Measurements from ENCODE around the gene PHF19. TPM values are rescaled to one million over a fixed set of nuclear protein-coding genes. Genes with fewer than 3 reads are reported as not detected.
A peak's percentile ranks its signal among the peaks of the same experiment; 100 is the strongest.

PHF19 gene
- total and polyA plus RNA-seq, 10 of the 15 experiments (the other 5 are each of a cell fraction or from before 2014, with no cell fraction given): 26.0 to 133 (median 87.7) TPM

DNA sequence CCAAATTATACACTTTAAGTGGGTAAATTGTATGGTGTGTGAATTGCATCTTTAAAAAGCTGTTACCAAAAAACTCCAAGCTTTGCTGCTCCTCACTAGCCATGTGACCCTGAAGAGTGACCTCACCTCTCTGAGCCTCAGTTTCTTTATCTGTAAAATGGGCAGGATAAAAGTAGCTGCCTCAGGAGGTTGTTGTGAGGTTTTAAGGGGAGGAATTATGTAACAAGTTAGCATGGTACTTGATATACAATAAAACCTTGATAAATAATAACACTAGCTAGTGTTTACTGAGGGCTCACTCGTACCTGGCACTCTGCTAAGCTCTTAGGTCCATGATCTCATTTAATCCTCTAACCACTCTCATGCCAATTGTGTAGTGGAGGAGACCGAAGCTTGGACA lies 19.0 kb upstream of the PHF19 start:
- no TSS peak for BruUV-seq (replicated peaks)
- 77% methylated on average over 2 of the region's 2 CpGs for WGBS (ENCODE audit: insufficient coverage, insufficient replicate concordance, low lambda C conversion rate, missing lambda C conversion rate)
- Histone ChIP-seq H3K4me2 (ENCODE audit: control insufficient read depth, insufficient read depth) (no peak overlapping the region), H2AFZ (ENCODE audit: control insufficient read depth, low read depth, low read length) (no peak overlapping the region), H4K20me1 (ENCODE audit: control insufficient read depth, insufficient read depth) (no peaks in the 10 kb centered on the region), H3K79me2 (ENCODE audit: control insufficient read depth, insufficient read depth, low read length) (no peaks in the 10 kb centered on the region), H3K4me3 (no peak overlapping the region), H3K27ac (ENCODE audit: control insufficient read depth, insufficient read depth) (no peak overlapping the region), H3K36me3 (ENCODE audit: control insufficient read depth in 2 of 2, insufficient read depth in 2 of 2, low read length in 1 of 2) (peaks cover 0 to 2% of the 10 kb centered on the region in 2 experiments; a peak in 1 of 4 replicates), H3K9me3 (replicated peaks; ENCODE audit: control insufficient read depth, insufficient read depth, low read length) (no peaks in the 10 kb centered on the region), H3K9ac (ENCODE audit: control insufficient read depth, insufficient read depth, low read length) (no peak overlapping the region), H3K27me3 (replicated peaks in 1 of 2; ENCODE audit: control insufficient read depth in 2 of 2, insufficient read depth in 2 of 2, low read length in 1 of 2) (no peaks in the 10 kb centered on the region), H3K4me1 (ENCODE audit: control insufficient read depth, insufficient read depth, low read length) (peaks cover 59% of the 10 kb centered on the region)
- RAD21 ChIA-PET (ENCODE audit: unreplicated experiment): interaction anchor here (0.8 to 8.7 kb wide), 12 partner anchors 8 to 140 kb away, joined by 3 to 104 read pairs (median 7); partner anchors contain the start of genes FBXW2 and TRAF1
- FAIRE-seq (no peak), DNase-seq (ENCODE audit: low read depth, low spot score) (no peak), ATAC-seq (no peak)
- POLR2A ChIA-PET: interaction anchor here (0.6 to 15.6 kb wide), 11 partner anchors 9 to 117 kb away, joined by 3 to 383 read pairs (median 5); partner anchors contain the start of genes FBXW2, PHF19 and TRAF1
- in situ Hi-C loops (cut with MboI): no loop called here
- SMC1A ChIA-PET (ENCODE audit: uncharacterized antibody, unreplicated experiment): interaction anchor here (0.7 to 23.6 kb wide), 6 partner anchors 11 to 140 kb away, joined by 4 to 522 read pairs (median 10); partner anchors contain the start of gene TRAF1
- CTCF ChIA-PET: interaction anchor here (0.6 to 2.3 kb wide), 11 partner anchors 15 to 141 kb away, joined by 3 to 8 read pairs (median 3); partner anchors contain the start of gene PHF19
- intact Hi-C loops (cut with micrococcal nuclease; ENCODE audit: unreplicated experiment): no loop called here
- TF ChIP-seq ATF7 (IDR thresholded peaks at IDR 0.05; ENCODE audit: low read depth) (no peak), NFYA (IDR thresholded peaks at IDR 0.05; ENCODE audit: borderline replicate concordance, low read depth, low read length) (no peak), CREM (IDR thresholded peaks at IDR 0.05; ENCODE audit: low read depth) (no peak), HDAC2 (IDR thresholded peaks at IDR 0.05) (no peak), EZH2 (IDR thresholded peaks at IDR 0.05; ENCODE audit: borderline replicate concordance, control insufficient read depth, low read depth, low read length) (no peak), EGR1 (IDR thresholded peaks at IDR 0.05; ENCODE audit: borderline replicate concordance in 1 of 2, low read depth in 2 of 2, low read length in 2 of 2) (no peak), POLR2AphosphoS5 (IDR thresholded peaks at IDR 0.05; ENCODE audit: low read length) (peak; percentile 51), SIN3A (IDR thresholded peaks at IDR 0.05; ENCODE audit: low read depth, low read length) (no peak), ZNF217 (IDR thresholded peaks at IDR 0.05) (0 out of 2 replicates have a peak, but pooled peaks have one; percentile 59), POU2F2 (IDR thresholded peaks at IDR 0.05; ENCODE audit: borderline replicate concordance, low read depth, low read length) (peak; percentile 37; the same call in 1 of the 3 replicates), STAT3 (IDR thresholded peaks at IDR 0.05; ENCODE audit: low read depth, low read length) (no peak), ZZZ3 (IDR thresholded peaks at IDR 0.05; ENCODE audit: control insufficient read depth, insufficient read length, low read depth) (no peak), JUND (IDR thresholded peaks at IDR 0.05; ENCODE audit: low read depth, low read length) (no peak)
- TF ChIP-seq, protein P1, sequence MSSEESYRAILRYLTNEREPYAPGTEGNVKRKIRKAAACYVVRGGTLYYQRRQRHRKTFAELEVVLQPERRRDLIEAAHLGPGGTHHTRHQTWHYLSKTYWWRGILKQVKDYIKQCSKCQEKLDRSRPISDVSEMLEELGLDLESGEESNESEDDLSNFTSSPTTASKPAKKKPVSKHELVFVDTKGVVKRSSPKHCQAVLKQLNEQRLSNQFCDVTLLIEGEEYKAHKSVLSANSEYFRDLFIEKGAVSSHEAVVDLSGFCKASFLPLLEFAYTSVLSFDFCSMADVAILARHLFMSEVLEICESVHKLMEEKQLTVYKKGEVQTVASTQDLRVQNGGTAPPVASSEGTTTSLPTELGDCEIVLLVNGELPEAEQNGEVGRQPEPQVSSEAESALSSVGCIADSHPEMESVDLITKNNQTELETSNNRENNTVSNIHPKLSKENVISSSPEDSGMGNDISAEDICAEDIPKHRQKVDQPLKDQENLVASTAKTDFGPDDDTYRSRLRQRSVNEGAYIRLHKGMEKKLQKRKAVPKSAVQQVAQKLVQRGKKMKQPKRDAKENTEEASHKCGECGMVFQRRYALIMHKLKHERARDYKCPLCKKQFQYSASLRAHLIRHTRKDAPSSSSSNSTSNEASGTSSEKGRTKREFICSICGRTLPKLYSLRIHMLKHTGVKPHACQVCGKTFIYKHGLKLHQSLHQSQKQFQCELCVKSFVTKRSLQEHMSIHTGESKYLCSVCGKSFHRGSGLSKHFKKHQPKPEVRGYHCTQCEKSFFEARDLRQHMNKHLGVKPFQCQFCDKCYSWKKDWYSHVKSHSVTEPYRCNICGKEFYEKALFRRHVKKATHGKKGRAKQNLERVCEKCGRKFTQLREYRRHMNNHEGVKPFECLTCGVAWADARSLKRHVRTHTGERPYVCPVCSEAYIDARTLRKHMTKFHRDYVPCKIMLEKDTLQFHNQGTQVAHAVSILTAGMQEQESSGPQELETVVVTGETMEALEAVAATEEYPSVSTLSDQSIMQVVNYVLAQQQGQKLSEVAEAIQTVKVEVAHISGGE (CRISPR knock-in tag; IDR thresholded peaks at IDR 0.05): peak; percentile 39; the same call in 1 of the 2 replicates
- TF ChIP-seq, protein P2, sequence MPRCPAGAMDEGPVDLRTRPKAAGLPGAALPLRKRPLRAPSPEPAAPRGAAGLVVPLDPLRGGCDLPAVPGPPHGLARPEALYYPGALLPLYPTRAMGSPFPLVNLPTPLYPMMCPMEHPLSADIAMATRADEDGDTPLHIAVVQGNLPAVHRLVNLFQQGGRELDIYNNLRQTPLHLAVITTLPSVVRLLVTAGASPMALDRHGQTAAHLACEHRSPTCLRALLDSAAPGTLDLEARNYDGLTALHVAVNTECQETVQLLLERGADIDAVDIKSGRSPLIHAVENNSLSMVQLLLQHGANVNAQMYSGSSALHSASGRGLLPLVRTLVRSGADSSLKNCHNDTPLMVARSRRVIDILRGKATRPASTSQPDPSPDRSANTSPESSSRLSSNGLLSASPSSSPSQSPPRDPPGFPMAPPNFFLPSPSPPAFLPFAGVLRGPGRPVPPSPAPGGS (IDR thresholded peaks at IDR 0.05; ENCODE audit: borderline replicate concordance, insufficient read depth, low read depth, low read length, poor library complexity, severe bottlenecking): peak; percentile 16

Measured in GM12878 (cell line).